Endometrial microvascular endothelial cells (primary cell): ENCODE data around the gene MPP2. TPM values are rescaled to one million over a fixed set of nuclear protein-coding genes. Genes with fewer than 3 reads are reported as not detected.
"Not testable (repeated sequence)": the region's sequence is repeated elsewhere in the genome, so short reads cannot be mapped to it uniquely, and the experiment has no call there.

ENCODE experiments used
- in situ Hi-C: cut with HindIII; loops from 2 replicates; pipeline ENCODE4 v1.10.0; 2017; ENCODE audit warnings: low sequenced_read_pairs, low pct_unique_long_range_greater_than_20kb; ENCODE audit errors: inconsistent ontology term
- total RNA-seq: library from RNA; depleted of rRNA; stranded (reverse); fragments of >200 nt; gene quantifications from one replicate; pipeline ENCODE4 v1.2.3, GENCODE V29; 2015; ENCODE audit errors: inconsistent ontology term

Gene MPP2
- total RNA-seq = 0.56 TPM

DNA sequence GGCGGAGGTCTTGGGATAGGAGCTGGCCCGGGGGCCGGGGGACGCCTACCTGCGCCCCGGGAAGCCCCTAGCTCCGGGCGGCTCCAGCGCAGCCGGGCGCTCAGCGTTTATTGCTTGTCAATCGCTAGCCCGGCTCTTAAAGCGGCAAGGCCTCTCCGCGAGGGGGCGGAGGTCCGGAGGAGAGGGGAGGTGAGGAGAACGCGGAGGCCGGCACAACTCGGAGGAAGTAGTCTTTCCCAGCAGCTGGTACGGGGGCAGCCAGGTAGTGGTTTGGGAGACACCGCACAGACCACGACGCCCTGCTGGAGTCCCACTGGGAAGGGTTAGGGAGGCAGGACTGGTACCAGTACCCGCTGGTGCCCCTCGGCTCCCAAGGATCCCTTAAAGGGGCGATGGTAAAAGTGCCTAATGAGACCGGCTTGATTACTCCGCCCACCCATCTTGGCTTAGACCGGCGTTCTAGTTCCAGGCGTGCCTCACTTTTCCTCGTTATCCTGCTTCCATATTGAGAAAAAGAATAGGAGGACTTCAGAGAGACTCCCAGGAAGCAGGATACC, at the start of gene MPP2:
Gene MPP2, minus strand, starts transcription at position 112 of the 557 bp plus-strand sequence. CDS start 3,076 bp downstream, outside the sequence.
- in situ Hi-C loops = no loop called here

GRCh38 chr17:43956222-43956621, 48.9 kb upstream of the MPP2 start:
- in situ Hi-C loops = no loop called here

GRCh38 chr17:43953746-43954145, 46.4 kb upstream of the MPP2 start, which contains the start of gene PYY:
Gene PYY (minus strand): TSS chr17:43953940. CDS start chr17:43953483, 457 bp downstream.
- in situ Hi-C loops = no loop called here

DNA sequence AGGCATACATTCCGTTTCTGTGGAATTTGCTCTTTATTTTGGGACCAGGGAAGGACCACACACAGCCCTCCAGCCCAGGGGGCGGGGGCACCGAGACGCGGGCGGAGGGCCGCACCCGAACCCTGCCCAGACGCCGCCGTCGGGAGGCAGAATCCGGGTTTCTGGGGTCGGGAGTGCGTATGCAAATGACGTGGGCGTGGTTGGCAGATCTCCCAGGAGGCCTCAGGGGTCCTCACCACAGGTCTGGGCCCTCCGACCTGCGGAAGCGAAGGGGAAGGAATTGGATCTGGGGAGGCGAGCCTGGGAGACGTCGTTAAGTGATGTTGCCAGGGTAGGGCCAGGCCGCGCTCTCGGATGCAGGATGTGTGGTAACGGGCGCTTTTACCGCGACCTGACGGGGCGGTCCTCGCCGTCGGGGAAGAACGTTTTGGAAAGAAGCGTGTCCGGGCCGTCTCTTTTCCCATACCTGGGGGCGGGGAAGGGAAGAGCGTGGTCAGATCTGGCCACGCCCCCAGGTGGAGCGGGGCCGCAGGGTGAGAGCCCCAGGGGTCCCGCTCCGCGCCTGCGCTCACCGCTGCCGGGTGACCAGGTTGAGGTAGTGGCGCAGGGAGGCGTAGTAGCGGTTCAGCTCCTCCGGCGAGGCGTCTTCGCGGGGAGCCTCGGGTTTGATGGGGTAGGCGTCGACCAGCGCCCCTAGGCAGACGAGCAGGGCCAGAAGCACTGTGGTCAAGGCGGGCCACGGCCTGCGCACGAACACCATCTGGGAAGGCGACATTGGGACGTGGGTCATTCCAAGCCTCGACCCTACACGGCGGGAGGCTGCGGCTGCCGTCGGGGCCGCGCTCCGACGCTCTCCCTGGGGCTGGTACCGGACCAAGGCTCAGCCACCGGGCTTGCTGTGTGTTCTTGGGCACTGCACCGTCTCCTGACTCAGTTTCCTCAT, 45.7 kb upstream of the MPP2 start:
- in situ Hi-C loops = no loop called here

DNA sequence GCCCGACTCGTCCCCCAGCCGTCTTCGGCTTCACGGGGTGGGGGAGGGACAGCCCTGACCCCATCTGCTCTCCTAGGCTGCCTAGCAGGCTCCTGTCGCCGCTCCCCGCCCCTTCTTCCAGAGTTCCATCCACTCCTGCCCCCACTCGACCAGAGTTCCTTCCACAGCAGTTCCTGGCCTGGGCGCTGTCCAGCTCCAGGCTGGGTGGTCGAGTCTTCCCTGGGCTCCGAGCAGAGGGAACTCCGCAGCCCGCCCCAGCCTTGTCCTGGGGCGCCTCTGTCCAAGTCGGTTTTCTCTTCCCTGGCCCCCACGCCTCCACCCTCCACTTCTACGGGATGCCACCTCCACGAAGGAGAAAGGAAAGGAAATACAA, 45.0 kb upstream of the MPP2 start:
- in situ Hi-C loops = no loop called here

DNA sequence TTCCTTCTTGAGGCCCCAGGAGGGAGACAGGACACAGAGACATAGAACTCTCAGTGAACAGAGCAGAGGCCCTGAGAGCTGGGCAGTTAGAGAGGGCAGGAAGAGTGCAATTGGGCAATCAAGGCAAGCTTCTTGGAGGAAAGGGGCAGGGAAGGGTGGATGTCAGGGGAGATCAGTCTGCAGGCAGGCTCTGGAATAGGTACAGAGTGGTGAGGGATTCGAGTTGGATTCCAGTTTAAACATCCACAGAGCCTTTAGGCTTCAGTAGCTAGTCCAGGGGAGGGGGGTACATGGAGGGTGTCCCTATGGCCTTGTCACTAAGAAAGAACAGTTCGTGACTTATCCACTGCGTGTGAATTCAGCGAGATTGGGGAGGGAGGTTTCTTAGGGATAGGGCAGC, 44.4 kb upstream of the MPP2 start:
- in situ Hi-C loops = no loop called here

DNA sequence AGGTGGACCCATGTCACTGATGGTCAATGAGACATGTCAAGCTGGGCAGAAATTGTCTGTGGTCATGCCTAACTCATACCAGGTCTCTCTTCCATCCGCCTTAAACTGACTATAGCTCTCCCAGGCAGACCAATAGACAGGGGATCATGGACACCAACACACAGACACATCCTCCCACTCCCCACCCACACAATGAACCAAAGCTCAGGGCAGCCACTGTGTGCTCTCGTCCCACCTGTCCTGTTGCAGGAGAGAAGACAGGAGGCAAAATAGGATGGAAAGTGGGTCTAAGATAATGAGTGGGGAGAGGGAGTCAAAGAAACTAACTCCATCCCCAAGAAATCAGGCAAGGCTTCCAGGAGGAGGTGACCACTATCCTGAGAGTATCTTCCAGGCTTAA, 43.2 kb upstream of the MPP2 start:
- in situ Hi-C loops = no loop called here

DNA sequence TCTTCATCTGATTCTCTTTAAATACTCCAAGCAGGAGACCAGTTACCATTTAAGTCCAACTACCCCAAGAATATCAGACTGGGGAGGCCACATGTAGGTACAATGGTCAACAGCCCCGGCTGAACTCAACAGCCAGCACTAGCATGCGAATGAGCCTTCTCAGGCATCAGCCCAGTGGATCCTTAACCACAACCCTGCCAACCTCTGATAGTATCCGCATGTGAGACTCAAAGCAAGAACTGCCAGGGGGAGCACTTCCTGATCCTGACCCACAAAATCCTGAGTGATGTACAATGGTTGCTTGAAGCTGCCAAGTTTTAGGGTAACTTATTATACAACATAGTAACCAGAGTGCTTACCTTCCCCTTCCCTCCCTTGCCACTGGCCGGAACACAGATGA, 42.4 kb upstream of the MPP2 start:
- in situ Hi-C loops = no loop called here

- in situ Hi-C loops = no loop called here
These were observed 39.4 kb upstream of the MPP2 start for GRCh38 chr17:43946781-43947180.

DNA sequence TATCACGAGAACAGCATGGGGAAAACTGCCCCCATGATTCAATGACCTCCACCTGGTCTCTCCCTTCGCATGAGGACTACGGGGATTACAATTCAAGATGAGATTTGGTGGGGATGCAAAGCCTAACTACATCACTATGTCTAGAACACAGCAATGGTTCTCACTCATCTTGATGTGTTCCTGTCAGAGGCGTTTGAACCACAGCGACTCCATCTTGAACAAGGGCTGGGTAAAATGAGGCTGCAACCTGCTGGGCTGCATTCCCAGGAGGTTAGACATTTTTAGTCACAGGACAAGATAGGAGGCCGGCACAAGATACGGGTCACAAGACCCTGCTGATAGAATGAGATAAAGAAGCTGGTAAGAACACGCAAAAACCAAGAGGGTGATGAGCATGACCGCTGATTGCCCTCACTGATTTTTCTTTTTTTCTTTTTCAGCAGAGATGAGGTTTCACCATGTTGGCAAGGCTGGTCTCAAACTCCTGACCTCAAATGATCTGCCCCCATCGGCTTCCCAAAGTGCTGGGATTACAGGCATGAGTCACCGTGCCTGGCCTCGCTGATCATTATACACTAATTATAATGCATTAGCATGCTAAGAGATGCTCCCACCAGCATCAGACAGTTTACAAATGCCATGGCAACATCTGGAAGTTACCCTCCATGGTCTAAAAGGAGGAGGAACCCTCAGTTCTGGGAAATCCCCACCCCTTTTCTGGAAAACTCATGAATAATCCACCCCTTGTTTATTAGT, 37.9 kb upstream of the MPP2 start:
- in situ Hi-C loops = no loop called here

DNA sequence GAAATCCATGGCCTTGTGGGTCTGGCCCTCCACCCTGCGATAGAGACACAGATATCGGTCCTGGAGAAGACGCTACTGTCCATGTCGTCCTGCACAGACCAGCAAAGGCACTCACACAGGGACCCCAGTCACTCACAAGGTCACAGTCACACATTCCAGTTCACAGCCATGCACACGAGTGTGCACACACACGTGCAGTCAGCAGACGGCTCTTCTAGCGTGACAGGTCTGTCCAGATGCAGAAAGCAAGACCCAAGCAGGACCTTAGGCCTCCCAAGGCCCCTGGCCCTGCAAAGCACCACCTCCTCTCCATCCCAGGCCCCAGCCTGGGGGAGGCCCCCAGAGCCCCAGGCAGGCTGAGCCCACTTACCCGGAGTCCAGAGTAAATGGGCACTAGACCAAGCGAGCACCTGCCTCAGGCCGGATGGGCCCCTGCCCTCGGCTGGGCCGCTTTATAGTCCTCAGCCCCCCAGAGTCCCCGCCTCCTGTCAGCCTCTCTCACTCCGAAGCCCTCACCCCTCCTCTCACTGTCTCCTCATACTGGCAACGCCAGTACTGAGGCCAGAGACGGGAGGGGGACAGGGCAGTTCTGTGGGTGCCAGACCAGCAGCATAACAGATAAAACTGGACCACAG, 34.8 kb upstream of the MPP2 start, which contains the start of gene PPY:
Gene PPY, minus strand, starts transcription at position 426 of the 635 bp plus-strand sequence. CDS start 822 bp downstream, outside the sequence.
- in situ Hi-C loops = no loop called here

- in situ Hi-C loops = no loop called here
These were observed 33.3 kb upstream of the MPP2 start for GRCh38 chr17:43940630-43941029.

GRCh38 chr17:43939886-43940285, 32.5 kb upstream of the MPP2 start:
- in situ Hi-C loops = no loop called here

DNA sequence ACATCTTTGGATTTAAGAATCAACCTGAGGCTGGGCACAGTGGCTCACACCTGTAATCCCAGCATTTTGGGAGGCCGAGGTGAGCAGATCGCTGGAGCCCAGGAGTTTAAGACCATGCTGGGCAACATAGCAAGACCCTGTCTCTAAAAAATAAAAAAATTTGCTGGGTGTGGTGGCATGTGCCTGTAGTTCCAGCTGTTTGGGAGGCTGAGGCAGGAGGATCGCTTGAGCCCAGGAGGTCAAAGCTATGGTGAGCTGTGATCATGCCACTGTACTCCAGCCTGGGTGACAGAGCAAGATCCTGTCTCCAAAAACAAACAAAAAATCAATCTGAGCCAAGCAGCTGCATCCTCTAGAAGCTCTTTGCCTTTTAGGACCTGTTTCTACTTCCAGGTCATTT, 32.1 kb upstream of the MPP2 start:
- in situ Hi-C loops = not testable (repeated sequence)

GRCh38 chr17:43938838-43939182, 31.5 kb upstream of the MPP2 start:
- in situ Hi-C loops = no loop called here

DNA sequence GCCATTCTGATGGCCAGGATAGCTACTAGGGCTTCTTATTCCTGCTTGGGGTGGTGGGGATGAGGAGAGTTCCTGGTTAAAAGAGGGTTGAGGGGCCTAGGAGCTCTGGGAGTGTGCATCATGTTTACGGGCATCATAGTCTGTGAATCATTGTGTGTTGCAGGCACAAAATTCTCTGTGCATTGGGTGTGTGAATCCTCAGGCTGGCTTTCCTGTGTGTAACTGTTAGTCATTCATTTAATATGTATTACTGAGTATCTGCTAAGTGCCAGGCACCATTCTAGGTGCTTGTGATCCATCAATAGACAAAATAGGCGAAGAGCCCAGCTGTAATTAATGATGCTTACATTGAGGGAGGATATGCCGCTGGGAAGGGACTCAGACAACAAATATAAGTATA, 29.1 kb upstream of the MPP2 start:
- in situ Hi-C loops = no loop called here

DNA sequence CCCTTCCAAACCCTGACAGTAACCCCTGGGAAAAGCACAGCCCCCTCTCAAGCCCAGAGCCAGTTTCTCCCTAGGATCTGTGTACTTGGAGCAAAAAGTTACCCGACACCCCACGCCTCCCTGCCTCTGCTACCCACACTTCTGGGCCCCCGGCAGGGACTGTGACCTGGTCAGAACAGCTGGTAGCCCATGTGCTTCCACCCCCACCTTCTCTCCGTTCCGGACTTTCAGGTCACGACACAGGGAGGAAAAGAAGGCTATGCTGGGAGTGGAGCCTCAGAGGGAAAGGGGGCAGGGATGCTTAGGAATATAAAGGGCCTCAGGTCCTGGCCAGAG, 28.6 kb upstream of the MPP2 start:
- in situ Hi-C loops = no loop called here

DNA sequence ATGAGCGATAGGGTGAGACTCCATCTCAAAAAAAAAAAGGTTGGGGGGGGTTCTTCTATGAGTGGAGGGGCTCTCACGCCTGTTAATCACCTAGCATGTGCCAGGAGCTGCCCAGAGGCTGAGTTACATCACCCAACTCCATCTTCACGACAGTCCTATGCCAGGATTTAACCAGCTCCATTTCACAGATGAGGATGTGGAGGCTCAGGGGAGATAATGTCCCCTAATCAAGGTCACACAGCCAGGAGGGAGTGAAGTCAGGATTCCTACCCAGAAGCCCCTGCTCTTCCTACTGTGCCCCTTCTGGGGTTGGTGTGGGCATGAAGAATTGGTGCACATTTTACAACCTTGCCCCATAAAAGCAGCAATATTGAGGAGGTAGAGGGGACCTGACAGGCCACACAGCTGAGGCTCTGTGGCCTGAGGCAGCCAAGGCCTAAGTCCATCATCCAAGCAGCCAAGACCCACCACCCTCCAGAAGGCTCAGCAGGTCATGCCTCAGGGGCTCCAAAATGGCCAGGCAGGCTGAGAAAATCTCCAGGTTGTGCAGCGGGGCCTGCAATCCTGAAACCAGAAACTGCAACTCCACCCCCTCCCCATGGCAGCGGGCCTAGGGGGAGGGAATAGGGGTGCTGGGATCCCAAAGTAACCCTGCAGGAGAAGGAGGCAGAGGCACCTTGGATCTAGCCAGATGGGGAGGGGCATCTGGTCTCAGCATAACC, 28.0 kb upstream of the MPP2 start:
- in situ Hi-C loops = no loop called here

- in situ Hi-C loops = no loop called here
These were observed 25.6 kb upstream of the MPP2 start for GRCh38 chr17:43932923-43933322.
